Loucy (cell line): ENCODE data around the gene PA2G4.

Experiments used
- H2AFZ ChIP-seq: fragments of 200-600 bp; sonication (generic); 2 replicates; pipeline ENCODE4 v1.6.0; 2016; ENCODE audit warnings: antibody characterized with exemption, mild to moderate bottlenecking, low read length, moderate library complexity
- H3F3A ChIP-seq: fragments of 200-600 bp; 2 replicates; pipeline ENCODE4 v1.6.0; 2016; ENCODE audit warnings: antibody characterized with exemption, low read depth, mild to moderate bottlenecking
- H3K27me3 ChIP-seq: fragments of 200-600 bp; sonication (generic); 2 replicates; pipeline ENCODE4 v1.6.1; 2014; ENCODE audit warnings: low read length, mild to moderate bottlenecking; ENCODE audit not compliant: insufficient read depth, poor library complexity, severe bottlenecking
- H3K36me3 ChIP-seq: fragments of 200-600 bp; sonication (generic); 2 replicates; pipeline ENCODE4 v1.6.1; 2016; ENCODE audit warnings: low read length; ENCODE audit not compliant: insufficient read depth
- H3K4me1 ChIP-seq: fragments of 200-600 bp; sonication (generic); 2 replicates; pipeline ENCODE4 v1.5.1; 2014; ENCODE audit warnings: low read length, mild to moderate bottlenecking; ENCODE audit not compliant: insufficient read depth, poor library complexity, severe bottlenecking
- H3K4me2 ChIP-seq: fragments of 200-600 bp; sonication (generic); 2 replicates; pipeline ENCODE4 v1.6.0; 2014; ENCODE audit warnings: antibody characterized with exemption, low read length, low read depth, mild to moderate bottlenecking; ENCODE audit not compliant: poor library complexity, severe bottlenecking
- H3K4me3 ChIP-seq: fragments of 200-600 bp; sonication (generic); 2 replicates; pipeline ENCODE4 v1.5.1; 2014; ENCODE audit warnings: low read length, mild to moderate bottlenecking, mixed read lengths; ENCODE audit not compliant: poor library complexity, severe bottlenecking
- H3K79me2 ChIP-seq: fragments of 200-600 bp; sonication (generic); 2 replicates; pipeline ENCODE4 v1.6.1; 2014; ENCODE audit warnings: low read length; ENCODE audit not compliant: insufficient read depth
- H3K9ac ChIP-seq: fragments of 200-600 bp; sonication (generic); 2 replicates; pipeline ENCODE4 v1.6.0; 2014; ENCODE audit warnings: mild to moderate bottlenecking, low read depth, low read length, moderate library complexity; ENCODE audit not compliant: poor library complexity, severe bottlenecking
- H3K9me2 ChIP-seq: fragments of 200-600 bp; sonication (generic); replicated peaks from 2 replicates; pipeline ENCODE4 v1.6.1; 2016; ENCODE audit warnings: low read depth, low read length, mixed read lengths
- H3K9me3 ChIP-seq: fragments of 200-600 bp; sonication (generic); 2 replicates; pipeline ENCODE4 v1.6.1; 2014; ENCODE audit warnings: mild to moderate bottlenecking, antibody characterized with exemption, low read length, low read depth; ENCODE audit not compliant: insufficient read depth
- H4K20me1 ChIP-seq: fragments of 200-600 bp; sonication (generic); 2 replicates; pipeline ENCODE4 v1.6.0; 2014; ENCODE audit warnings: antibody characterized with exemption, low read length, mild to moderate bottlenecking; ENCODE audit not compliant: insufficient read depth, poor library complexity, severe bottlenecking
- CTCF ChIP-seq: fragments of 200-600 bp; sonication (generic); conservative IDR thresholded peaks from 2 replicates; pipeline ENCODE4 v1.5.1; 2014; ENCODE audit warnings: mild to moderate bottlenecking, antibody characterized with exemption, low read length
- EZH2phosphoT487 ChIP-seq: fragments of 200-600 bp; IDR thresholded peaks from 2 replicates; pipeline ENCODE4 v1.6.1; 2018; ENCODE audit warnings: antibody characterized with exemption, mild to moderate bottlenecking, moderate library complexity, borderline replicate concordance

The PA2G4 gene

DNA sequence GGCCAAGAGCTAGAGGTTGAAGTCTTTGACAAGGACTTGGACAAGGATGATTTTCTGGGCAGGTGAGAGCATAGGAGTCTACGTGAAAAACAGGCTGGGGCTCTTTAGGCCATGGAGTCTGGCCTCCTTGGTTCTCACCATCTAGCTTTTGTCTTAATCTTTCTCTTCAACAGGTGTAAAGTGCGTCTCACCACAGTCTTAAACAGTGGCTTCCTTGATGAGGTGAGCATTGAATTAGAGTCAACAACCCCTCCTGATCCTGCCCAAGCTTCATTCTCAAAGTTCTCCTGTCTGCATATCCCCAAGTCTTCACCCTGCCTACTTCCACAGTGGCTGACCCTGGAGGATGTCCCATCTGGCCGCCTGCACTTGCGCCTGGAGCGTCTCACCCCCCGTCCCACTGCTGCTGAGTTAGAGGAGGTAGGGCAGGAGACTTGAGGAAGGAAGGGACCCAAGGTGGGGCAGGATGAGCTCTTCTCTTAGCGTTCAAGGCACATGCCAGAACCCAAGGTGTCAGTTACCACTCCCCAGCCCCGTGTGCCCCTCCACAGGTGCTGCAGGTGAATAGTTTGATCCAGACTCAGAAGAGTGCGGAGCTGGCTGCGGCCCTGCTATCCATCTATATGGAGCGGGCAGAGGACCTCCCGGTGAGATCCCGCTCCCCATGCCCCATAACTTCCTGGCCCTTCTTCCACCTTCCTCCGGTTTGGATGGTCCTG, 33.7 kb downstream of the PA2G4 start:
- H2AFZ ChIP-seq, result no peak overlapping the region

DNA sequence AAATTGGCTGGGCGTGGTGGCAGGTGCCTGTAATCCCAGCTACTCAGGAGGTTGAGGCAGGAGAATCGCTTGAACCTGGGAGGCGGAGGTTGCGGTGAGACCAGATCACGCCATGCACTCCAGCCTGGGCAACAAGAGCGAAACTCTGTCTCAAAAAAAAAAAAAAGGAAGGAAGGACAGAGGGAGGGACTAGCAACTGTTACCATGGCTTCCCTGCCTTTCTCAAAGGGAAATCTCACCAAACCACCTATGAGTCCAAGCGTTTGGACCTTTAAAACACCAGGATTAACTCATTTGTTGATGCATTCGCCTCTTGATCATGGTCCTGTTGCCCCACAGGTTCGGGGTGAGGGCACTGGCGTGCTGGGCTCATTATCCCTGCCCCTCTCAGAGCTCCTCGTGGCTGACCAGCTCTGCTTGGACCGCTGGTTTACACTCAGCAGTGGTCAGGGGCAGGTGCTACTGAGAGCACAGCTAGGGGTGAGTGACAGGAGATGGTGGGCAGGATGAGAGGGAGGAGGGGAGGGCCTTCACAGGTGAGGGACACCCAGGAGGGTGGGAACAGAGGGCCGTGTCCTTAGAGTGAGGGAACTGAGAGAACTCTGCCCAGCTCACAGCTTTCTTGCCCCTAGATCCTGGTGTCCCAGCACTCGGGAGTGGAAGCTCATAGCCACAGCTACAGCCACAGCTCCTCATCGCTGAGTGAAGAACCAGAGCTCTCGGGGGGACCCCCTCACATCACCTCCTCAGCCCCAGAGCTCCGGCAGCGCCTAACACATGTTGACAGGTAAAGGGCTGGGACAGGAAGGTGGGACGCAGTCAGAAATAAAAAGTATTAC, 37.8 kb downstream of the PA2G4 start:
- Histone ChIP-seq H3K4me1 (peaks cover 17% of the 10 kb centered on the region), H3K4me3 (no peak overlapping the region), H3K36me3 (peaks cover 59% of the 10 kb centered on the region; the same call in 1 of the 2 replicates), H3K4me2 (no peak overlapping the region), H3F3A (peaks cover 7% of the 10 kb centered on the region), H2AFZ (no peak overlapping the region), H3K27me3 (no peaks in the 10 kb centered on the region), H3K9me2 (no peaks in the 10 kb centered on the region), H3K9ac (no peak overlapping the region), H4K20me1 (no peaks in the 10 kb centered on the region), H3K9me3 (no peaks in the 10 kb centered on the region), H3K79me2 (no peaks in the 10 kb centered on the region)
- TF ChIP-seq CTCF (no peak), EZH2phosphoT487 (no peak)

More for the DNA sequence above, 33.7 kb downstream of the PA2G4 start:
- H3F3A ChIP-seq, result peaks cover 7% of the 10 kb centered on the region
- TF ChIP-seq CTCF (no peak), EZH2phosphoT487 (no peak)
- H3K79me2 ChIP-seq, result no peaks in the 10 kb centered on the region; the same call in 1 of the 2 replicates
- peak overlapping the region; percentile 60 for H3K9ac ChIP-seq
- H3K27me3 ChIP-seq, result no peaks in the 10 kb centered on the region
- peaks cover 23% of the 10 kb centered on the region for H3K4me1 ChIP-seq
- H4K20me1 ChIP-seq, result no peaks in the 10 kb centered on the region
- H3K4me3 ChIP-seq, result peak overlapping the region; percentile 5
- H3K36me3 ChIP-seq, result peaks cover 59% of the 10 kb centered on the region; the same call in 1 of the 2 replicates
- peak overlapping the region; percentile 66 for H3K4me2 ChIP-seq
- no peaks in the 10 kb centered on the region for H3K9me2 ChIP-seq
- no peaks in the 10 kb centered on the region for H3K9me3 ChIP-seq

GRCh38 chr12:56143217-56143616, 38.9 kb downstream of the PA2G4 start:
- Histone ChIP-seq H3K4me2 (no peak overlapping the region), H3K9me2 (no peaks in the 10 kb centered on the region), H3K36me3 (peaks cover 50% of the 10 kb centered on the region; the same call in 1 of the 2 replicates), H3K4me1 (peaks cover 6% of the 10 kb centered on the region), H2AFZ (no peak overlapping the region), H4K20me1 (no peaks in the 10 kb centered on the region), H3K9me3 (no peaks in the 10 kb centered on the region), H3F3A (peaks cover 7% of the 10 kb centered on the region), H3K9ac (no peak overlapping the region), H3K79me2 (no peaks in the 10 kb centered on the region), H3K27me3 (no peaks in the 10 kb centered on the region), H3K4me3 (no peak overlapping the region)
- TF ChIP-seq CTCF (no peak), EZH2phosphoT487 (no peak)
